Endodermal cell (in vitro differentiated cells): ENCODE data around the gene NXPE3. TPM values are rescaled to one million over a fixed set of nuclear protein-coding genes. Genes with fewer than 3 reads are reported as not detected.

Experiments used
- DNase-seq: peaks from one replicate; pipeline ENCODE4 v3.0.0-alpha.2; 2017
- H3K27ac ChIP-seq: 2 replicates; pipeline ENCODE4 v1.5.1; 2013; ENCODE audit warnings: mild to moderate bottlenecking, low read depth, low read length, moderate library complexity
- H3K27me3 ChIP-seq: 2 replicates; pipeline ENCODE4 v1.6.1; 2013; ENCODE audit warnings: mild to moderate bottlenecking, low read length, moderate library complexity; ENCODE audit not compliant: insufficient read depth, control insufficient read depth, poor library complexity, severe bottlenecking
- H3K36me3 ChIP-seq: 2 replicates; pipeline ENCODE4 v1.7.0; 2013; ENCODE audit warnings: mild to moderate bottlenecking, low read length, moderate library complexity; ENCODE audit not compliant: control insufficient read depth, insufficient read depth
- H3K4me1 ChIP-seq: one replicate; pipeline ENCODE4 v1.7.0; 2013; ENCODE audit warnings: low read length; ENCODE audit not compliant: control insufficient read depth, insufficient read depth
- H3K4me3 ChIP-seq: 2 replicates; pipeline ENCODE4 v1.5.1; 2013; ENCODE audit warnings: mild to moderate bottlenecking, low read length, moderate library complexity
- H3K9ac ChIP-seq: 2 replicates; pipeline ENCODE4 v1.6.1; 2013; ENCODE audit warnings: mild to moderate bottlenecking, low read length, moderate library complexity; ENCODE audit not compliant: poor library complexity, severe bottlenecking; ENCODE audit errors: extremely low read depth
- H3K9me3 ChIP-seq: 2 replicates; pipeline ENCODE4 v1.6.1; 2013; ENCODE audit warnings: mild to moderate bottlenecking, low read length, moderate library complexity; ENCODE audit not compliant: control insufficient read depth
- H3K27ac Mint-ChIP-seq: 2 replicates; pipeline ENCODE4 v1.8.0; 2020; ENCODE audit warnings: mixed read lengths
- H3K27me3 Mint-ChIP-seq: 2 replicates; pipeline ENCODE4 v1.8.0; 2021; ENCODE audit warnings: mild to moderate bottlenecking, mixed read lengths; ENCODE audit not compliant: insufficient read depth
- H3K36me3 Mint-ChIP-seq: 2 replicates; pipeline ENCODE4 v1.8.0; 2020; ENCODE audit warnings: low read depth, mixed read lengths
- H3K4me1 Mint-ChIP-seq: 2 replicates; pipeline ENCODE4 v1.8.0; 2020; ENCODE audit warnings: mixed read lengths
- H3K4me3 Mint-ChIP-seq: 2 replicates; pipeline ENCODE4 v1.8.0; 2020; ENCODE audit warnings: mild to moderate bottlenecking, moderate library complexity, mixed read lengths
- H3K9me3 Mint-ChIP-seq: 2 replicates; pipeline ENCODE4 v1.8.0; 2020; ENCODE audit warnings: mild to moderate bottlenecking, mixed read lengths
- WGBS, 2 experiments: methylation state at CpG; one replicate each; pipeline versions ENCODE4 v1.1.5 to v1.1.7; 2013; ENCODE audit warnings: missing lambda C conversion rate in 2 of 2, mixed read lengths in 1 of 2; ENCODE audit not compliant: insufficient coverage in 1 of 2, insufficient read length in 1 of 2; 5-methylcytosine and 5-hydroxymethylcytosine counted together
- total RNA-seq, 2 donors: library from RNA; stranded (reverse); fragmentation: NEBNext Ultra II Directional in 1 of 2; extraction: Animal tissue kit (Norgen Biotek cat#: 25700) in 1 of 2; gene quantifications; 2 replicates in 1 of 2; 3 replicates in 1 of 2; pipeline ENCODE4 v1.2.1, GENCODE V29; 2021
- TF ChIP-seq, protein P1 (sequence below): fragments of 200-600 bp; sonication (generic); conservative IDR thresholded peaks from 2 replicates; pipeline ENCODE4 v1.5.0; 2021; ENCODE audit warnings: antibody characterized with exemption, mild to moderate bottlenecking

Gene NXPE3
- total RNA-seq, 2 donors from 2014 or later: 6.9 to 7.7 TPM

DNA sequence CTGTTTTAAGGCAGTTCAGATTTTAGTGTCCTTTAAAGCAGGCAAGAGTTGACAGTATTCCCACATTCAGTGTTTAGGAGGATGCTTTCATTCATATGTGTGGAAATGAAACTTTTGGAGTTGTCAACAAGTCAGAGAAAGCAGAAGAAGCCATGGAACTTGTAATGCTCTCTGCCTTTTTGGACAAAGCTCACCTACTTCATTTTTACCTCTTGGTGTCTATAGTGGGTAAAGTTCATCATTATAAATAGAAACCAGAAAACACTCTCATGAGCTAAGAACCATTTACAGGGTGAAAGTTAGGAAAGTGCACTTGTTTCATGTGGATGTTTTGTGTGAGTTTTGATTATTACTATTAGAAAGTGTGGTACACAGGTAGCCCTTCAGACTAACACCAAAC lies 61.1 kb downstream of the NXPE3 start:
- Histone ChIP-seq H3K27me3 (no peaks in the 10 kb centered on the region), H3K36me3 (no peaks in the 10 kb centered on the region), H3K4me3 (no peak overlapping the region), H3K9ac (no peak overlapping the region), H3K27ac (no peak overlapping the region), H3K4me1 (no peaks in the 10 kb centered on the region), H3K9me3 (no peaks in the 10 kb centered on the region)
- DNase-seq: no peak
- Mint-ChIP-seq H3K4me3 (no peak overlapping the region), H3K27ac (no peak overlapping the region), H3K27me3 (no peaks in the 10 kb centered on the region), H3K36me3 (no peaks in the 10 kb centered on the region), H3K4me1 (peaks cover 8% of the 10 kb centered on the region), H3K9me3 (no peaks in the 10 kb centered on the region)
- TF ChIP-seq, protein P1, sequence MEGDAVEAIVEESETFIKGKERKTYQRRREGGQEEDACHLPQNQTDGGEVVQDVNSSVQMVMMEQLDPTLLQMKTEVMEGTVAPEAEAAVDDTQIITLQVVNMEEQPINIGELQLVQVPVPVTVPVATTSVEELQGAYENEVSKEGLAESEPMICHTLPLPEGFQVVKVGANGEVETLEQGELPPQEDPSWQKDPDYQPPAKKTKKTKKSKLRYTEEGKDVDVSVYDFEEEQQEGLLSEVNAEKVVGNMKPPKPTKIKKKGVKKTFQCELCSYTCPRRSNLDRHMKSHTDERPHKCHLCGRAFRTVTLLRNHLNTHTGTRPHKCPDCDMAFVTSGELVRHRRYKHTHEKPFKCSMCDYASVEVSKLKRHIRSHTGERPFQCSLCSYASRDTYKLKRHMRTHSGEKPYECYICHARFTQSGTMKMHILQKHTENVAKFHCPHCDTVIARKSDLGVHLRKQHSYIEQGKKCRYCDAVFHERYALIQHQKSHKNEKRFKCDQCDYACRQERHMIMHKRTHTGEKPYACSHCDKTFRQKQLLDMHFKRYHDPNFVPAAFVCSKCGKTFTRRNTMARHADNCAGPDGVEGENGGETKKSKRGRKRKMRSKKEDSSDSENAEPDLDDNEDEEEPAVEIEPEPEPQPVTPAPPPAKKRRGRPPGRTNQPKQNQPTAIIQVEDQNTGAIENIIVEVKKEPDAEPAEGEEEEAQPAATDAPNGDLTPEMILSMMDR: no peak

DNA sequence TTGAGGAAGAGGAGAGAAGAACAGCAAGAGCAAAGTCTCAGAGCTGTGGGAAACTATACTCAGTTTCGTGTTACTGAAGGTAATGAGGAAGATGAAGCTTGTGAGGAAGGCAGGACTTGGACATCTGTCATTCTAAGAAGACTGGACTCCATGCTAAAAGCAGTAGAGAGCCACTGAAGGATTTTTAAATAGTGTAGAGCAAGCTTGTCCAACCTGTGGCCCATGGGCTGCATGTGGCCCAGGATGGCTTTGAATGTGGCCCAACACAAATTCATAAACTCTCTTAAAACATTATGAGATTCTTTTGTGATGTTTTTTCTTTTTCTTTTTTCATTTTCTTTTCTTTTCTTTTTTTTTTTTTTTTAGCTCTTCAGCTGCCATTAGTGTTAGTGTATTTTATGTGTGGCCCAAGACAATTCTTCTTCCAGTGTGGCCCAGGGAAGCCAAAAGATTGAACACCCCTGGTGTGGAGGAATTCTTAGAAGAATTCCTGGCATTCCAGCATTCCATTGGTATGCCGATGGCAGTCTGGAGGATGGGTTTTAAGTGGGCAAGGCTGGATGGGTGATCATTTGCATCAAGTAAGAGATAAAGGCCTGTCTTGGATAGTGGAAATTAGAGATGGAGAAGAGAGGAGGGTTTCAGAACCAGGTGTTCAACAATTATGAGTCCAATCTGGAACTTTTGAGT lies 63.4 kb downstream of the NXPE3 start:
- Histone ChIP-seq H3K27ac (peak overlapping the region; percentile 4), H3K27me3 (no peaks in the 10 kb centered on the region), H3K4me3 (no peak overlapping the region), H3K36me3 (no peaks in the 10 kb centered on the region), H3K9me3 (no peaks in the 10 kb centered on the region), H3K4me1 (no peaks in the 10 kb centered on the region), H3K9ac (no peak overlapping the region)
- H3K27me3 Mint-ChIP-seq: no peaks in the 10 kb centered on the region
- H3K4me3 Mint-ChIP-seq: no peak overlapping the region
- no peaks in the 10 kb centered on the region for H3K9me3 Mint-ChIP-seq
- DNase-seq: peak; percentile 84
- no peaks in the 10 kb centered on the region for H3K36me3 Mint-ChIP-seq
- peaks cover 8% of the 10 kb centered on the region for H3K4me1 Mint-ChIP-seq
- TF ChIP-seq, protein P1: no peak
- H3K27ac Mint-ChIP-seq: peak overlapping the region; percentile 59
- 59 to 64% methylated on average over 1 to 2 of the region's 2 CpGs for WGBS, 2 experiments

DNA sequence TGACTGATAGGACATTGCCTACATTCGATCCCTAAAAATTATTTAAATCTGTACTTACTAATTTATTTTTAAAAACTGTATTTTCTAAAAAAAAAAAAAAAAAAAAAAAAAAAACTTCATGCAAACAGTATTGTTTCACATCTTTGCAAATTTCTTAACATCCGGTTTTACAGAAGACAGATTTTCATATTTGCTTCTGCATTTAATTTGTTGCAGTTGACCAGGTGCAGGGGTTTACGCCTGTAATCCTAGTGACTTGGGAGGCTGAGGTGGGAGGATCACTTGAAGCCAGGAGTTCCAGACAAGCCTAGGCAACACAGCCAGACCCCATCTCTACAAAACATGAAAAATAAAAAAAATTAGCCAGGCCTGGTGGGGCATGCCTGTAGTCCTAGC lies 63.9 kb downstream of the NXPE3 start:
- Mint-ChIP-seq H3K36me3 (no peaks in the 10 kb centered on the region), H3K27me3 (no peaks in the 10 kb centered on the region), H3K4me3 (no peak overlapping the region), H3K4me1 (peaks cover 8% of the 10 kb centered on the region), H3K9me3 (no peaks in the 10 kb centered on the region), H3K27ac (no peak overlapping the region)
- 60 to 87% methylated on average over 1 to 2 of the region's 3 CpGs for WGBS, 2 experiments
- no peak for DNase-seq
- H3K27ac ChIP-seq: no peak overlapping the region
- H3K27me3 ChIP-seq: no peaks in the 10 kb centered on the region
- H3K4me1 ChIP-seq: no peaks in the 10 kb centered on the region
- no peaks in the 10 kb centered on the region for H3K36me3 ChIP-seq
- TF ChIP-seq, protein P1: no peak
- H3K9ac ChIP-seq: no peak overlapping the region
- no peaks in the 10 kb centered on the region for H3K9me3 ChIP-seq
- no peak overlapping the region for H3K4me3 ChIP-seq
